SU-DHL-6 (cell line): ENCODE measurements around the gene GUCA2A.

Source experiments
- EZH2phosphoT487 ChIP-seq: fragments of 200-600 bp; sonication (generic), shearing (Covaris generic); conservative IDR thresholded peaks from 2 replicates; pipeline ENCODE4 v1.6.1; 2018; ENCODE audit warnings: mild to moderate bottlenecking, antibody characterized with exemption, low read length, moderate library complexity, mixed read lengths
- TF ChIP-seq, protein P1 (sequence below): fragments of 200-600 bp; sonication (generic); IDR thresholded peaks from one replicate; pipeline ENCODE4 v1.5.1; 2017; ENCODE audit warnings: antibody characterized with exemption, mild to moderate bottlenecking, low read length, moderate library complexity; ENCODE audit not compliant: insufficient read depth, poor library complexity, severe bottlenecking

DNA sequence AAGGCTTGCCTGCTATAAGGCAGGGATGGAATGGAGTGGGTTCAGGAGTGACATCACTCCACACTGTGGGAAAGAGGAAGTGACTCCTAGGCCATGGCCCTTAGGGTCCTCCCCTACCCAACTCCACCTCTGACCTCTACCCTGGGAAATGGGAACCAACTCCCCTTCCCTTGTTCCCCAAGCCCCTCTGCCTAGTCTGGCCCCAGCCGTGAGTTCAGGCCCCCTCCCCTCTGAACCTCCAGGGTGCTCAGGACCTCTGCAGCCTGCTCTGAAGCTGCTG lies 3.8 kb upstream of the GUCA2A start:
- TF ChIP-seq, protein P1, sequence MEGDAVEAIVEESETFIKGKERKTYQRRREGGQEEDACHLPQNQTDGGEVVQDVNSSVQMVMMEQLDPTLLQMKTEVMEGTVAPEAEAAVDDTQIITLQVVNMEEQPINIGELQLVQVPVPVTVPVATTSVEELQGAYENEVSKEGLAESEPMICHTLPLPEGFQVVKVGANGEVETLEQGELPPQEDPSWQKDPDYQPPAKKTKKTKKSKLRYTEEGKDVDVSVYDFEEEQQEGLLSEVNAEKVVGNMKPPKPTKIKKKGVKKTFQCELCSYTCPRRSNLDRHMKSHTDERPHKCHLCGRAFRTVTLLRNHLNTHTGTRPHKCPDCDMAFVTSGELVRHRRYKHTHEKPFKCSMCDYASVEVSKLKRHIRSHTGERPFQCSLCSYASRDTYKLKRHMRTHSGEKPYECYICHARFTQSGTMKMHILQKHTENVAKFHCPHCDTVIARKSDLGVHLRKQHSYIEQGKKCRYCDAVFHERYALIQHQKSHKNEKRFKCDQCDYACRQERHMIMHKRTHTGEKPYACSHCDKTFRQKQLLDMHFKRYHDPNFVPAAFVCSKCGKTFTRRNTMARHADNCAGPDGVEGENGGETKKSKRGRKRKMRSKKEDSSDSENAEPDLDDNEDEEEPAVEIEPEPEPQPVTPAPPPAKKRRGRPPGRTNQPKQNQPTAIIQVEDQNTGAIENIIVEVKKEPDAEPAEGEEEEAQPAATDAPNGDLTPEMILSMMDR, result no peak
- TF ChIP-seq EZH2phosphoT487, result no peak
